Ovary (tissue), 3 donors: Measurements from ENCODE around the gene CRIM1.

Source experiments
- EP300 ChIP-seq: sonication (generic); formaldehyde crosslinking; IDR thresholded peaks from one replicate; pipeline ENCODE4 v1.6.1; 2017; ENCODE audit warnings: antibody characterized with exemption
- POLR2A ChIP-seq: fragments of 450-650 bp; IDR thresholded peaks from one replicate; pipeline ENCODE4 v1.6.1; 2017; ENCODE audit warnings: antibody characterized with exemption, mild to moderate bottlenecking, moderate library complexity
- TF ChIP-seq, protein P1 (sequence below), 3 donors: fragments of 450-650 bp in 2 of 3; fragments of 200-600 bp in 1 of 3; IDR thresholded peaks; one replicate each; pipeline versions ENCODE4 v1.5.1 to v1.8.0; 2016 to 2022; ENCODE audit warnings: antibody characterized with exemption in 3 of 3, mild to moderate bottlenecking in 1 of 3
- donor health status: DM: no; HTN: no; CAD: no.

DNA sequence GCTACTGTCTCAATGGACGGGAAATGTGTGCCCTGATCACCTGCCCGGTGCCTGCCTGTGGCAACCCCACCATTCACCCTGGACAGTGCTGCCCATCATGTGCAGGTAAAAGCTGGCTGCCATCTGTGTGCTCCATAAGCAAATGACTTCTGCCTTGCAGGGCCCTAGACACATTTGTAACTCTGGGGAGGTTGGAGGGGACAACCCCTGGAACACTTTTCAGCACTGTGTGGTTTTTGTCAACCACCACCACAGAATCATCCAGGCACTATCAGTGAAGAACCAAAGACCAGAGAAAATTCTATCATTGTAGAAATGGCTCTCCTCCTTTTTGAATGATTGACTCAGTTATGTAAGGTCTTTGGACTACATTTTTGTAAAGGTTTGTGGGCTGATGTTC is 158.1 kb downstream of the CRIM1 start:
- TF ChIP-seq EP300: no peak
- TF ChIP-seq, protein P1, sequence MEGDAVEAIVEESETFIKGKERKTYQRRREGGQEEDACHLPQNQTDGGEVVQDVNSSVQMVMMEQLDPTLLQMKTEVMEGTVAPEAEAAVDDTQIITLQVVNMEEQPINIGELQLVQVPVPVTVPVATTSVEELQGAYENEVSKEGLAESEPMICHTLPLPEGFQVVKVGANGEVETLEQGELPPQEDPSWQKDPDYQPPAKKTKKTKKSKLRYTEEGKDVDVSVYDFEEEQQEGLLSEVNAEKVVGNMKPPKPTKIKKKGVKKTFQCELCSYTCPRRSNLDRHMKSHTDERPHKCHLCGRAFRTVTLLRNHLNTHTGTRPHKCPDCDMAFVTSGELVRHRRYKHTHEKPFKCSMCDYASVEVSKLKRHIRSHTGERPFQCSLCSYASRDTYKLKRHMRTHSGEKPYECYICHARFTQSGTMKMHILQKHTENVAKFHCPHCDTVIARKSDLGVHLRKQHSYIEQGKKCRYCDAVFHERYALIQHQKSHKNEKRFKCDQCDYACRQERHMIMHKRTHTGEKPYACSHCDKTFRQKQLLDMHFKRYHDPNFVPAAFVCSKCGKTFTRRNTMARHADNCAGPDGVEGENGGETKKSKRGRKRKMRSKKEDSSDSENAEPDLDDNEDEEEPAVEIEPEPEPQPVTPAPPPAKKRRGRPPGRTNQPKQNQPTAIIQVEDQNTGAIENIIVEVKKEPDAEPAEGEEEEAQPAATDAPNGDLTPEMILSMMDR (IDR thresholded peaks at IDR 0.05): no peak
- no peak for TF ChIP-seq POLR2A
